Upper lobe of left lung (tissue), 4 donors: ENCODE measurements around the gene EPX.

ENCODE experiments used
- CTCF ChIP-seq, 6 experiments: fragments of 450-650 bp in 4 of 6; fragments of 200-600 bp in 2 of 6; sonication (generic) in 2 of 6; IDR thresholded peaks; one replicate each; pipeline ENCODE4 v1.5.1; 2016 to 2019; ENCODE audit warnings: antibody characterized with exemption in 6 of 6
- EP300 ChIP-seq, 4 donors: sonication (generic); formaldehyde crosslinking; IDR thresholded peaks; one replicate each; pipeline ENCODE4 v1.5.1; 2017; ENCODE audit warnings: antibody characterized with exemption in 4 of 4, control low read depth in 2 of 4
- POLR2A ChIP-seq, 4 donors: fragments of 450-650 bp; IDR thresholded peaks; one replicate each; pipeline ENCODE4 v1.5.1; 2016 to 2017; ENCODE audit warnings: antibody characterized with exemption in 4 of 4, mild to moderate bottlenecking in 2 of 4
- POLR2AphosphoS5 ChIP-seq, 2 donors: sonication (generic); formaldehyde crosslinking; IDR thresholded peaks; one replicate each; pipeline ENCODE4 v1.5.1; 2017; ENCODE audit warnings: antibody characterized with exemption in 2 of 2

GRCh38 chr17:58210922-58211321, 18.4 kb downstream of the EPX start:
- no peak for TF ChIP-seq CTCF (IDR thresholded peaks at IDR 0.05)
- no peak for TF ChIP-seq POLR2A (IDR thresholded peaks at IDR 0.05)
- no peak for TF ChIP-seq POLR2AphosphoS5 (IDR thresholded peaks at IDR 0.05)
- no peak for TF ChIP-seq EP300 (IDR thresholded peaks at IDR 0.05)
